Stomach (tissue), 9 donors: ENCODE results near the gene MARCHF9. TPM values are rescaled to one million over a fixed set of nuclear protein-coding genes. Genes with fewer than 3 reads are reported as not detected.

ENCODE experiments used
- DNase-seq, 2 donors: peaks; one replicate each; pipeline versions ENCODE4 v3.0.0 to v3.0.0-alpha.2; 2013 to 2019
- H3K27ac ChIP-seq, 5 donors: fragments of 200-600 bp in 4 of 5; sonication (generic) in 4 of 5; one replicate each; pipeline ENCODE4 v1.5.1; 2013 to 2019; ENCODE audit warnings: mild to moderate bottlenecking in 1 of 5, moderate library complexity in 1 of 5
- H3K27me3 ChIP-seq, 3 donors: fragments of 200-600 bp; sonication (generic); one replicate each; pipeline ENCODE4 v1.5.1; 2017 to 2019; ENCODE audit warnings: mixed run types in 1 of 3
- H3K36me3 ChIP-seq, 4 donors: fragments of 200-600 bp; sonication (generic); 1 replicate in 3 of 4; 2 replicates in 1 of 4; pipeline ENCODE4 v1.5.1; 2016 to 2019
- H3K4me1 ChIP-seq, 4 donors: fragments of 200-600 bp; sonication (generic); one replicate each; pipeline ENCODE4 v1.5.1; 2016 to 2019
- H3K4me3 ChIP-seq, 4 donors: fragments of 200-600 bp; sonication (generic) in 3 of 4; one replicate each; pipeline ENCODE4 v1.5.1; 2016 to 2019; ENCODE audit warnings: mild to moderate bottlenecking in 1 of 4
- H3K9me3 ChIP-seq, 4 donors: fragments of 200-600 bp; sonication (generic); one replicate each; pipeline ENCODE4 v1.5.1; 2016 to 2019
- EP300 ChIP-seq: sonication (generic); formaldehyde crosslinking; IDR thresholded peaks from one replicate; pipeline ENCODE4 v1.6.1; 2017; ENCODE audit warnings: antibody characterized with exemption
- POLR2A ChIP-seq, 4 donors: fragments of 450-650 bp; IDR thresholded peaks; one replicate each; pipeline ENCODE4 v1.6.1; 2016; ENCODE audit warnings: antibody characterized with exemption in 4 of 4, control low read depth in 2 of 4, mild to moderate bottlenecking in 1 of 4, moderate library complexity in 1 of 4
- POLR2AphosphoS5 ChIP-seq, 3 donors: sonication (generic); formaldehyde crosslinking; IDR thresholded peaks; one replicate each; pipeline ENCODE4 v1.6.1; 2016; ENCODE audit warnings: antibody characterized with exemption in 3 of 3
- WGBS, 5 donors: extraction: QIAGEN DNeasy Blood & Tissue Kit in 3 of 5; methylation state at CpG; one replicate each; pipeline versions ENCODE4 v1.1.5 to v1.1.7; 2013 to 2018; 5-methylcytosine and 5-hydroxymethylcytosine counted together
- intact Hi-C: fragments of 100-400 bp; cut with DNase I; formaldehyde crosslinking; loops from one replicate; pipeline ENCODE4 v1.15.1; 2023; ENCODE audit warnings: low total_unique reads
- polyA plus RNA-seq, 3 donors: library from polyadenylated mRNA; stranded (reverse); fragments of 200-250 nt; gene quantifications; one replicate each; pipeline ENCODE4 v1.2.3, GENCODE V29; 2013
- total RNA-seq, 5 donors: library from RNA; depleted of rRNA; stranded (reverse); fragments of >200 nt; gene quantifications; one replicate each; pipeline versions ENCODE4 v1.1.0 to v1.2.3, GENCODE V29; 2014 to 2016
- TF ChIP-seq, protein P1 (sequence below), 7 experiments: fragments of 450-650 bp in 4 of 7; fragments of 200-600 bp in 3 of 7; sonication (generic) in 3 of 7; IDR thresholded peaks; one replicate each; pipeline ENCODE4 v1.5.1; 2016 to 2019; ENCODE audit warnings: antibody characterized with exemption in 7 of 7, control low read depth in 2 of 7, mild to moderate bottlenecking in 1 of 7
- donor health status: healthy with polysubstance abuse.
- donor health status: Bipolar disorder and iron deficiency.
- donor health status: healthy.

MARCHF9 gene
- total and polyA plus RNA-seq, 8 donors: 1.0 to 16.0 (median 8.8) TPM

- no peak overlapping the region for H3K27ac ChIP-seq
- no peak for TF ChIP-seq EP300
- TF ChIP-seq, protein P1, sequence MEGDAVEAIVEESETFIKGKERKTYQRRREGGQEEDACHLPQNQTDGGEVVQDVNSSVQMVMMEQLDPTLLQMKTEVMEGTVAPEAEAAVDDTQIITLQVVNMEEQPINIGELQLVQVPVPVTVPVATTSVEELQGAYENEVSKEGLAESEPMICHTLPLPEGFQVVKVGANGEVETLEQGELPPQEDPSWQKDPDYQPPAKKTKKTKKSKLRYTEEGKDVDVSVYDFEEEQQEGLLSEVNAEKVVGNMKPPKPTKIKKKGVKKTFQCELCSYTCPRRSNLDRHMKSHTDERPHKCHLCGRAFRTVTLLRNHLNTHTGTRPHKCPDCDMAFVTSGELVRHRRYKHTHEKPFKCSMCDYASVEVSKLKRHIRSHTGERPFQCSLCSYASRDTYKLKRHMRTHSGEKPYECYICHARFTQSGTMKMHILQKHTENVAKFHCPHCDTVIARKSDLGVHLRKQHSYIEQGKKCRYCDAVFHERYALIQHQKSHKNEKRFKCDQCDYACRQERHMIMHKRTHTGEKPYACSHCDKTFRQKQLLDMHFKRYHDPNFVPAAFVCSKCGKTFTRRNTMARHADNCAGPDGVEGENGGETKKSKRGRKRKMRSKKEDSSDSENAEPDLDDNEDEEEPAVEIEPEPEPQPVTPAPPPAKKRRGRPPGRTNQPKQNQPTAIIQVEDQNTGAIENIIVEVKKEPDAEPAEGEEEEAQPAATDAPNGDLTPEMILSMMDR (IDR thresholded peaks at IDR 0.05): no peak
- TF ChIP-seq POLR2A (IDR thresholded peaks at IDR 0.05): no peak
- TF ChIP-seq POLR2AphosphoS5 (IDR thresholded peaks at IDR 0.05): no peak
- 11 to 19% (median 16%) methylated on average over 12 to 17 of the region's 17 CpGs for WGBS, 5 donors
- intact Hi-C loops: no loop called here
- H3K9me3 ChIP-seq: no peaks in the 10 kb centered on the region
- H3K36me3 ChIP-seq: peaks cover 0 to 17% (median 15%) of the 10 kb centered on the region in 4 donors
- H3K27me3 ChIP-seq: peaks cover 10 to 72% (median 39%) of the 10 kb centered on the region in 3 donors
- H3K4me1 ChIP-seq: peaks cover 28 to 35% (median 32%) of the 10 kb centered on the region in 4 donors
- H3K4me3 ChIP-seq: peak overlapping the region; percentile 42 to 65 (median 45)
- DNase-seq: peak in 1 of 2 donors; percentile 55
Observed at GRCh38 chr12:57764662-57765002, 9.7 kb downstream of the MARCHF9 start.

GRCh38 chr12:57765003-57765697, 10.2 kb downstream of the MARCHF9 start:
- intact Hi-C loops: no loop called here
- H3K27me3 ChIP-seq: peaks cover 10 to 72% (median 39%) of the 10 kb centered on the region in 3 donors
- 0 to 6% (median 1%) methylated on average over 3 to 60 of the region's 60 CpGs for WGBS, 5 donors
- H3K27ac ChIP-seq: no peak overlapping the region
- peaks cover 0 to 22% (median 20%) of the 10 kb centered on the region in 4 donors for H3K36me3 ChIP-seq
- TF ChIP-seq POLR2A (IDR thresholded peaks at IDR 0.05): no peak
- TF ChIP-seq, protein P1 (IDR thresholded peaks at IDR 0.05): peak in 2 of 7 experiments; percentile 16 to 19
- peak; percentile 45 to 70 for DNase-seq
- peak overlapping the region; percentile 42 to 65 (median 45) for H3K4me3 ChIP-seq
- no peaks in the 10 kb centered on the region for H3K9me3 ChIP-seq
- peaks cover 28 to 35% (median 32%) of the 10 kb centered on the region in 4 donors for H3K4me1 ChIP-seq

DNA sequence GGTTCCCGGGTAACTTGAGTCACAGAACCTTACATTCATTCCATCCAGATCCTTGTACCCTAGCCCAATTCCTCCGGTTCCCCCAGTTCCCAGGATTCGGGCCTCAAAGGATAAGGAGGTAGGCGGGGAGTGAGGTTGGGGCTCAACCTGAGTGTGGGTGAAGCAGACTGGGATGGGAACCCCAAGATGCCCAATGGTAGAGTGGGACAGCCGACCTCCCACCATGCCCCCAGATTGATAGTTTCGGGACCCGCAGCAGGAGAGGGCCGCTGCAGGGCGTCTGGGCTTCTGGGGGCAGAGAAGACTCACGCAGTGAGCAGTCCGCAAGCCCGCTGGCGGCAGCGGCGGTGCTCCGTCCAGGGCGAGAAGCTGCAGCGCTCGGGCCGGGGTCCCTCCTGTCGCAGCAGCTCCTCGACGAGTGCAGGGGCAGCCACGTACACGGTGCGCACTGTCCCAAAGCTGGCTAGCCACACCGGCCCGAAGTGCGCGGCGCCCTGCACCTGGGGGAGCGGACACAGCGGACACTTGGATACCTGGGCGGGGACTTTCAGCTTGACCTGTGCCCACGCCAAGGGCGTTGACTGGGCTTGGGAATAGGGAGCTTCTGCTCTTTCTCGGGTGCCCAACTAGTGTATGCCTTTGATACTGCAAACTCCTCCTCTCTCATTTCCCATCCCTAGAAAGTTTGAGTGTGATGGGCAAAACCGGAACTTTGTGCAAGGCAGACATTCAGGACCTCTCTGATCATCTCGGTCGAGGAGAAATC, 11.0 kb downstream of the MARCHF9 start:
- intact Hi-C loops: no loop called here
- DNase-seq: peak in 1 of 2 donors; percentile 28
- WGBS, 5 donors: 3 to 9% (median 3%) methylated on average over 20 to 40 of the region's 40 CpGs
- peak overlapping the region; percentile 42 to 65 (median 45) for H3K4me3 ChIP-seq
- H3K27me3 ChIP-seq: peaks cover 10 to 67% (median 39%) of the 10 kb centered on the region in 3 donors
- H3K9me3 ChIP-seq: no peaks in the 10 kb centered on the region
- H3K27ac ChIP-seq: no peak overlapping the region
- H3K36me3 ChIP-seq: peaks cover 0 to 26% (median 23%) of the 10 kb centered on the region in 4 donors
- TF ChIP-seq EP300 (no peak), POLR2A (IDR thresholded peaks at IDR 0.05) (no peak), POLR2AphosphoS5 (IDR thresholded peaks at IDR 0.05) (no peak)
- TF ChIP-seq, protein P1 (IDR thresholded peaks at IDR 0.05): no peak
- peaks cover 29 to 39% (median 36%) of the 10 kb centered on the region in 4 donors for H3K4me1 ChIP-seq

DNA sequence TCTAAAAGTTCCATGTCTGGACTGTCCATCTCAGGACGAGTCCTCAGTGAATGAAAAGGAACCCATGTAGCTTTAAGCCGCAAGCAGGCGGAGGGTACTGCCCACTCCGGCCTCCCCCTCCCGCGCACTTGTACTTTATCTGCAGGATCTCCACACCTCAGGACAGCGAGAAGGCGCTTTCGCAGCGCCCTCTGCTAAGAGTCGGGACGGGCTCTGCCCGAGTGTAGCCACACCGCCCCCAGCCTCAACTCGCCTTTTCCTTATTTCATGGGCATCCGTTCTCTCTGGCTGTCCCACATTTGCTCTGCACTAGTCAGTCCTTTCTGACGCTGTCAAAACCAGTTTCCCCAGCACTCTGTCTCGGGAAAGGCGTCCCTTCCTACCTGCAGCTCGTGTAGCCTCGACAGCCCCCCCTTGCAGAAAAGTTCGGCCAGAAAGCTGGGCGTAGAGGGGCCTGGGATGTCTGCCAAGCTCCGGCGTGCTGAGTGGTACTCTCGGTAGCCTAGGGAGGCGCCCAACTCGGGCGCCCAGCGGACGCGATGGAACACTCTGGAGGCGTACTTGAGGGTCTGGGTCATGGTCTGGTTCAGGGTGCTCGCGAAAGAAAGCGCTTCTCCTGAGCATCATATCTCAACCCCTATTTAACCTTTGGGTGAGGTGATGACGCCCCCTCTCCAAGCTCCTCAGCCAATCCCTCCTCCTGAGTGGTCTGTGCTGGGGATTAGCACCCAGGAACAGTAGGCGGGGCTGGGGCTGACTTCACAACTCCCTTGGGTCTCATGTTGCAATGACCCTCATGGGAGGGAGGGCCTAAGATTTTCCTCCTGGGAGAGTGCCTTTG, 11.8 kb downstream of the MARCHF9 start, which contains the start of gene CYP27B1:
TSS of gene CYP27B1 (minus strand) at position 615 of the 841 bp plus-strand sequence. CDS start at position 578, 37 bp downstream.
- intact Hi-C loops: no loop called here
- WGBS, 5 donors: 3 to 8% (median 5%) methylated on average over 27 to 38 of the region's 38 CpGs
- DNase-seq: peak in 1 of 2 donors; percentile 52

More for the DNA sequence above, 11.8 kb downstream of the MARCHF9 start, which contains the start of gene CYP27B1:
- H3K9me3 ChIP-seq: no peaks in the 10 kb centered on the region
- peaks cover 0 to 26% (median 23%) of the 10 kb centered on the region in 4 donors for H3K36me3 ChIP-seq
- TF ChIP-seq EP300: no peak
- H3K4me1 ChIP-seq: peaks cover 35 to 47% (median 44%) of the 10 kb centered on the region in 4 donors
- H3K27ac ChIP-seq: peak within 1 kb of the TSS in 1 of 5 donors; percentile 22
- H3K27me3 ChIP-seq: peaks cover 10 to 60% (median 39%) of the 10 kb centered on the region in 3 donors
- H3K4me3 ChIP-seq: peak within 1 kb of the TSS; percentile 42 to 65 (median 45)
